Measurements from ENCODE around the gene ZNF688.

The ZNF688 gene

GRCh38 chr16:30585022-30585399 lies 13.5 kb upstream of the ZNF688 start:
- DNase-seq = peak; percentile 37

- DNase-seq = no peak
These were observed 11.3 kb upstream of the ZNF688 start for GRCh38 chr16:30582611-30583340.

- no peak for DNase-seq
These were observed 9.9 kb upstream of the ZNF688 start for GRCh38 chr16:30581457-30581856.

DNA sequence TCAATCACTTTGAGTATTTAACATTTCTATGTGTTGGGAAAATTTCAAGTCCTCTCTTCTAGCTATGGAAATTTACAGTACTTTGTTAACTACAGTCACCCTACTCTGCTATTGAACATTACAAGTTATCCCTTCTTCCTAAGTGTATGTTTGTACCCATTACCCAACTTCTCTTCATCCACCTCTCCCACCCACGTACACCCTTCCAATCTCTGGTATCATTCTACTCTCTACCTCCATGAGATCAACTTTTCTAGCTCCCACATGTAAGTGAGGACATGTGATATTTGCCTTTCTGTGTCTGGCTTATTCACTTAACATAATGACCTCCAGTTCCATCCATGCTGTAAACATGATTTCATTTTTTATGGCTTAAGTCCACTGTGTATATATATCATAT lies 3.2 kb upstream of the ZNF688 start:
- no peak for DNase-seq

DNA sequence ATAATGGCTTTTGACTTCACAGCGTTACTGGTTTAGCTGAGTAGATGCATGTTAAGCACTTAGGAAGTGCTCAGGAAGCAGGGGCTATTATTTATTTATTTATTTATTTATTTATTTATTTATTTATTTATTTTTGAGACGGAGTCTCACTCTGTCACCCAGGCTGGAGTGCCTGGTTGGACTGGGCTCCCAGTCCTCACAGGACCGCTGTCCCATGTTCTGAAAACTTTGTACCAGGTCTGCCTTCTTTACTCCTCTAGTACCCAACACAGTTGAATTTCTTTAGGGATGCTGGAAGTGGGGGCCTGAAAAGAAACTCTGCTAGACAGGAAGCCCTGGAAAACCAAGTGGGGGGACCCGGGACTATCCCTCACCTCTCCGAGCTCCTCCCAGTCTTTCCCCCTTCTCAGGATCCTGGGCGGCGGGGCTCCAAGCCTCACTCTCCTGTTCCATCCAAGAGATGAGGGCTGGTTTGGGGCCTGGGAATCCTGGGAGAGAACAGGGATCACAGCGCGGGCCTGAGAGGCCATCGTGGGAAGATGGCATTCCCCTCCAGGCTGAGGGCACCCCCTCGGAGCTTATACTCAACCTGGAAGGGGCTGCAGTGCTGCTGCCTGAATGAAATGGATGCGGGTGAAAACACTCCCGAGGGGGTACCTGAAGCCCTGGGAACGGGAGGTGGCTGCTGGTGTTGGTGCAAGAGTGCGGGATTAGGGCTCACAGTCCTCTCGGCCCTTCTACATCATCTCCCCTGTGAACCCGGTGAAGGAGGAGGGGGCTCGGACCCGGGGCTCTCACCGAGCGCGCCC lies 674 bp downstream of the ZNF688 start:
- DNase-seq = peak; percentile 40

- DNase-seq = no peak
These were observed 1.5 kb downstream of the ZNF688 start for GRCh38 chr16:30569746-30570635.

DNA sequence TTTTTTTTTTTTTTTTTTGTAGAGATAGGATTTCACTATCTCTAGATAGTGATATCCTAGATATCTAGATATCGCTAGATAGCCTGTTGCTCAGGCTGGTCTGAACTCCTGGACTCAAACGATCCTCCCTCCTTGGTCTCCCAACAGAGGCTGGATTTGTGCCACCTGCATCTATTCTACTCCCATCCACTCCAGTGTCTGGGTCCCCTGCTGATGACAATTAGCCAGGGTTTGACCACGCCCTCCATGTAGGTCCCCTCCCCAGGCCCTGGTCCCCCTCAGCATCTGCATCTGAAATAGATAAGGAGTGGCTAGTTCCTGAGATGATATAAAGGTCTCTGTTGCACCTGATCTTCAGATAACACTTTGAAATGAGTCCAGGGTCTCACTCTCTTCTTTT lies 2.2 kb downstream of the ZNF688 start:
- no peak for DNase-seq

GRCh38 chr16:30567991-30568638 lies 3.4 kb downstream of the ZNF688 start:
- no peak for DNase-seq

DNA sequence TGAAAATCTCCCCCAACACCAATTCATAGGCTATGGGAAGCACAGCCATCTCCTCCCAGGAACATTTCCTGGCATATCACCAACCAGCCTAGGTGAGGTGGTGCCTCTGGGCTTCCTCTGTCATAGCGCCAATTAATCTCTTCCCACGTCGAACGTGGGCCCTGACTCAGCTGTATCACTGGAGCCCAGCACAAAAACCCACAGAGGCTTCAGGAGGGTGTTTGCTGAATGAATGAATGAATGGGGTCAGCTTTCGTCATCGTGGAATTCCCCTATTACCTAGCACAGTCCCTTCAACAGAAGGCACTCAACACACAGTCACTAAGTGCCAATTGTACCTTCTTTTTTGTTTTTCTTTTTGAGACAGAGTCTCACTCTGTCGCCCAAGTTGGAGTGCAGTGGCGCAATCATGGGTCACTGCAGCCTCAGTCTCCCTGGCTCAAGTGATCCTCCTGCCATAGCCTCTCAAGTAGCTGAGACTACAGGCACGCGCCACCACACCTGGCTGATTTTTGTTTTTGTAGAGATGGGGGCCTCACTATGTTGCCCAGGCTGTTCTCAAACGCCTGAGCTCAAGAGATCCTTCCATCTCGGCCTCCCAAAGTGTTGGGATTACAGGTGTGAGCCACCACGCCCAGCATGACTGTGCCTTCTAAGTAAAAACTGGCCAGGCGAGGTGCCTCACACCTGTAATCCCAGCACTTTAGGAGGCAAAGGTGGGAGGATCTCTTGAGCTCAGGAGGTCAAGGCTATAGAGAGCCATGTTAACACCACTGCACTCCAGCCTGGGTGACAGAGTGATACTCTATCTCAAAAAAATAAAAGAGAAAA lies 4.1 kb downstream of the ZNF688 start:
- no peak for DNase-seq

- no peak for DNase-seq
These were observed 5.0 kb downstream of the ZNF688 start for GRCh38 chr16:30566531-30566930.

DNA sequence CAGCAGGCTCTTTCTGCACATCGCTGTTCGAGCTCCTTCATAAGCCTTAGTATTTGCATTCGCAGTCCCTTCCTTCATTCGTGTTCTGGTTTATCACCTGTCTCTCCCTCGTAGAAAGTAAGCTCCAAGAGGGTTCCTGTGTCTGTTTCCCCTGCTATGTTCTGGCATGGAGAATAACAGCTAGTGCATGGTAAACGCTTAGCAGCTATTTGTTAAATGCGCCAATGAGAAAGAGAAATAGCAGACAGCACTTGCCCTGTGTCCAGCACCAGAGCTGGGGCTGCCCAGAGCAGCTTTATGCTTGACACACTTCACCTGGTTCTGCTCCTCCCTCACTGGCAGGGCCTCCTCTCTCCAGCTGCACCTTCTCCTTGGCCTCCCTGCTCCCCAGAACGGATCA lies 5.5 kb downstream of the ZNF688 start:
- no peak for DNase-seq

- no peak for DNase-seq
These were observed 6.0 kb downstream of the ZNF688 start for GRCh38 chr16:30565526-30565925.

- no peak for DNase-seq
These were observed 9.5 kb downstream of the ZNF688 start for GRCh38 chr16:30562021-30562420.

DNA sequence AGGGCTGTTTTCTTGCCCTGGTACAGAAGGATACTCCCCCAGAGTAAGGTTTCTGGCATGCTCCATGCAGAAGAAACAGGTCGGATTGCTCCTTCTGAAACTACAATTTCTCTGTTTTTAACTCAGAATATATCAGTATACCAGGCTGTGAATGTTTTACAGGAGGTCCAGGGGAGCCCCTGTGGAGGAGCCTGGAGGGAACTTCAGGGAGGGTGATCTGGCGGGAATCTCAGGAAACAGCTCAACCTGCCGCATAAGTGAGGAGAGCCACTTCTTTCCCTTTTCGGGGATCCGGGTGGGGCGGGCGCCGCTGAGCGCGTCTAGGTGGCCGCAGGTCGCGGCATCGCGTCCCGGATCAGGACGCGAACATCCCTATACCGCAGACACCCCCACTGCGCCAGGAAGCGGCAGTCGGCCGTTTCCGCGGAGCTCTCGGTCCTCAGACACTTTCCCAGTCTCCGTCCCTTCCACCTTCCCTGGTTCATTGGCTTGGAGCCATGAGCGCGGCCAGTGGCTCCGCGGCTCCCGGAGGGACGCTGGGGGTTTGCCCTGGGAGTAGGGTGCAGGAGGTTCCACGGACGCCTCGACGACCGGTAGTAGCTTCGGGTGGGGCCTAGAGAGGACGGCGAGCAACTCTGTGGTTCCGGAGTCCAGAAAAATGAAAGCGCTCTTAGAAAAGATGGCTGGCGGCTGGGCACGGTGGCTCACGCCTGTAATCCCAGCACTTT lies 10.3 kb downstream of the ZNF688 start:
- no peak for DNase-seq

- DNase-seq = no peak
These were observed 11.8 kb downstream of the ZNF688 start for GRCh38 chr16:30559690-30560089.

GRCh38 chr16:30558789-30559377 lies 12.6 kb downstream of the ZNF688 start:
- DNase-seq = no peak

DNA sequence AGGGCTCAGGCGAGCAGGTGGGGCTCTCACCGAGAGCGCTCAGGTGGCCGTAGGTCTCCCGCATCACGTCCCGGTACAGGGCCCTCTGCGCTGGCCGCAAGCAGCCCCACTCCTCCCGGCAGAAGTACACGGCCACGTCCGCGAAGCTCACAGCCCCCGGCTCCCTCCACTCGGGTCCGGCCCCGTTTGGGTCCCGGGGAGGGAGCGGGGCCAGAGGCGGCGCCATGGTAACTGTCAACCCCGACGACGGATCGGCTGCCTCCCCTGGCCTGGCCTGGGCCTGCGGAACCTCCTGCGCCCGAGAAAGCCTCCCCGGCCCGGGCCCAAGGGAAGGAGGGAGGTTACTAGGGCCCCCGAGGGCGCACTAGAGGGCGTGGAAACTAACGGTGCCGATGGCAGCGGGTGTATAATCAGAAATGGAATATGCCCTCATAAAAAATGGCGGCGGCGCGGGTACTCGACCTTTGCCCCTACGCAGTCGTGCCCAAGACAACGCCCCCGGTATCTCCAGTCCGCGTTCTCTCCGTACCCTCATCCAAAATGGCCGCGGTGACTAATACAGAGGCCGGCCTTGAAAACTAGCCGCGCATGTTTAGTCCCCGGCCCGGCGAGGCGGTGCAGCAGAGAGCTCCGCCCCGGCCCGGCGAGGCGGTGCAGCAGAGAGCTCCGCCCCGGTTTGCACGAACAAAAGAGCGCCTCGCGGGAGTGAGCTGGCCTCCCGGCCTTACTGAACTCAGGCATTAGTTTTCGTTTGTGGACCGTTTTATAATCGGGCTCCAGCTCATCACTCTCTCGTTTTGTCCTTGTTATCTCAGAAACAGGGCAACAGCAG lies 13.3 kb downstream of the ZNF688 start, which contains the start of gene ZNF764:
ZNF764 (minus strand) TSS at position 418 of the 832 bp plus-strand sequence; CDS start at position 226, 192 bp downstream.
- peak; percentile 97 for DNase-seq

DNA sequence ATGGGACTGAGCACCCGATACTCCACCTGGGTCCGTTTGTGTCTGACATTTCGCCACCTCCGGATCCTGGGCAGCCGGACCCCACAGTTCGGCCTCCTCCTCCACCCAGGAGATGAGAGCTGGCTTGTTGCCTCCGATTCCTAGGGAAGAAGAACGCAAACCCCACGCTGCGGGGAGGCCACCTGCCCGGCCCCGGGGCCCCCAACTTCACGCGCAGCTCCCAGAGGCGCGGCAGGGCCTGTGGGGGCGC lies 13.9 kb downstream of the ZNF688 start:
- no peak for DNase-seq

DNA sequence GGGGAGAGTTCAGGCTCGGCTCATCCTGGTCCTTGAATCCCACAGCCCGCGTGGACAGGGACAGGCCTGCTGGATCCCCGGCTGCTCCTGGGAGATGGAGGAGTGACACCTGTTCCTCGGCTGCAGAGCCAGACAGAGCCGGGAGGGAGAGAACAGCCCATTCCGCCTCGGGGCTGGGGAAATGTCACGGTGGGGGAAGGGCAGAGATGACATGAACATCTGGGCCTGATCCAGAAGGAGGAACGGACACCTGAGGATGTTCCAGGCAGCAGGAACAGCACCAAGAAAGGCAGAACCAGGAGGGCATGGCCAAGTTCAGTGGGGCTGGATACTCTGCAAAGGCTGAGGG lies 15.4 kb downstream of the ZNF688 start:
- no peak for DNase-seq

All from NCI-H1105 treated with DMSO at 0.1 percent for 48 hours (cell line).